Activated CD4-positive, alpha-beta T cell treated with anti-CD3 and anti-CD28 coated beads for 4 hours (primary cell): ENCODE data around the gene HAGH.

Experiments used
- DNase-seq, 2 donors: peaks; one replicate each; pipeline ENCODE4 v3.0.0-alpha.2; 2020

HAGH gene

DNA sequence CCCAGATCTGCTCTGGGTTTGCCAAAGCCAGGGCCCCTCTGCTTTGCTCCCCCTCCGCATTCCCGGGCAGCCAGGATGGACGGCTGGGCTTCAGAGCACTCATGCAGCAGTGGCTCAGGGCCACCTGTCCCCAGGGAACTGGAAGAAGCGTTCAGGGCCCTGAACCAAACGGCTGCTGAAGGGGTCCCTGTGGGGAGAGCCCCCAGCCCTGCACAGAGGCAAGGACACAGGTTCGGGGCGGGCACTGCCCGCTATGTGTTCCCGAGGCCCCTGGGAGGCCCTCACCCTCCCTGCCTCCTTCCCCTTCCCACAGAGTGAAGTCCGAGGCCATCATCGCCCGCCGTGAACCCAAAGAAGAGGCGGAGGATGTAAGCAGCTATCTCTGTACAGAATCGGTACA, 65.7 kb downstream of the HAGH start:
- no peak for DNase-seq

- no peak for DNase-seq
Measured at GRCh38 chr16:1759511-1759910, 67.1 kb downstream of the HAGH start.

DNA sequence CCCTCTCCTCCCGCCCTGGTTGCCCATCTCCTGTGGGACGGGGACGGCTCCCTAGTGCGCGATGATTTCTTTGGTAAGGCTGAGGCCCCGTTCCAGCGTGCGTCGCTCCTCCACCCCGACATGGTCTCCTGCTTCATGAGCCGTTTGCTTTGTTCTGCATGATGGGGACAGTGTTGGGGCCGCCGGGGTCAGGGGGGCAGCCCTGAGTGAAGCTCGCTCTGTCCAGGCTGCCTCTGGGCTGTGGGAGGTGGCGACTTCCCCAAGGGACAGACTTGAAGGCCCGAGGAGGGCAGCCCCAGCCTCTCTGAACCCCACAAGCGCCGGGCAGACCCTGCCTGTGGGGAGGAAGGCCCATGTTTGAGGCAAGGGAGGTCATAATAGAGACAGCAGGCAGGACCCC, 67.7 kb downstream of the HAGH start:
- DNase-seq: no peak

GRCh38 chr16:1757714-1758461, 68.7 kb downstream of the HAGH start:
- DNase-seq: no peak
